HCT116 (cell line): ENCODE measurements around the gene EMX1. TPM values are rescaled to one million over a fixed set of nuclear protein-coding genes. Genes with fewer than 3 reads are reported as not detected.

Experiments used
- ATAC-seq: fragments of 200-7000 bp; cut with Tn5 transposase; 2 replicates; pipeline ENCODE4 v1.9.1; 2020; ENCODE audit warnings: mild to moderate bottlenecking, moderate library complexity
- BruUV-seq: library from RNA; stranded (reverse); fragments of 400-500 nt; replicated peaks from 2 replicates; lab custom pipeline; 2021; lab: Mats Ljungman, UMichigan
- CTCF ChIA-PET: fragments of 300-600 bp; sonication (Branson Sonifier 250); formaldehyde crosslinking; loops from one replicate; lab custom pipeline; 2021; ENCODE audit warnings: antibody characterized with exemption; lab: Charles Lee
- POLR2A ChIA-PET: fragments of 300-600, 350-600 bp; sonication (Branson Sonifier 250); formaldehyde crosslinking; loops from one replicate; lab custom pipeline; 2021; ENCODE audit warnings: antibody characterized with exemption; lab: Charles Lee
- RAD21 ChIA-PET, 2 experiments: fragments of 300-600 bp; sonication (Branson Sonifier 250); formaldehyde crosslinking; loops; one replicate each; lab custom pipeline; 2023; ENCODE audit warnings: low total read pairs in 2 of 2; ENCODE audit not compliant: uncharacterized antibody in 2 of 2, unreplicated experiment in 2 of 2, low non-redundant PET in 1 of 2; lab: Charles Lee
- DNase-seq: peaks from one replicate; pipeline ENCODE4 v3.0.0-alpha.2; 2010; ENCODE audit warnings: low read depth, low spot score
- H2AFZ ChIP-seq: fragments of 200-600 bp; shearing (Covaris generic), sonication (generic); 2 replicates; pipeline ENCODE4 v1.6.1; 2017; ENCODE audit warnings: low read depth, mixed run types, mixed read lengths, antibody characterized with exemption, low read length; ENCODE audit not compliant: poor library complexity, severe bottlenecking
- H3K27ac ChIP-seq: 2 replicates; pipeline ENCODE4 v1.5.1; 2012; ENCODE audit warnings: low read depth, low read length
- H3K27me3 ChIP-seq: fragments of 200-600 bp; sonication (generic); 2 replicates; pipeline ENCODE4 v1.6.1; 2016; ENCODE audit warnings: mixed run types, low read length, mixed read lengths; ENCODE audit not compliant: insufficient read depth
- H3K36me3 ChIP-seq, 2 experiments: fragments of 200-500 bp in 1 of 2; fragments of 200-600 bp in 1 of 2; sonication (Bioruptor generic) in 1 of 2; sonication (generic) in 1 of 2; 2 replicates each; pipeline versions ENCODE4 v1.5.1 to v1.6.1; 2014 to 2016; ENCODE audit warnings: low read length in 2 of 2, inconsistent platforms in 1 of 2, mixed read lengths in 1 of 2, mixed run types in 1 of 2; ENCODE audit not compliant: insufficient read depth in 2 of 2, control insufficient read depth in 1 of 2
- H3K4me1 ChIP-seq, 2 experiments: fragments of 200-600 bp in 1 of 2; sonication (generic) in 1 of 2; 2 replicates each; pipeline versions ENCODE4 v1.5.1 to v1.6.1; 2012 to 2017; ENCODE audit warnings: low read length in 2 of 2, inconsistent platforms in 1 of 2, mild to moderate bottlenecking in 1 of 2, mixed read lengths in 1 of 2, mixed run types in 1 of 2, moderate library complexity in 1 of 2; ENCODE audit not compliant: insufficient read depth in 2 of 2, control insufficient read depth in 1 of 2
- H3K4me2 ChIP-seq: fragments of 200-600 bp; sonication (generic); 2 replicates; pipeline ENCODE4 v1.6.1; 2017; ENCODE audit warnings: mixed run types, low read length, mixed read lengths
- H3K4me3 ChIP-seq, 2 experiments: fragments of 200-600 bp in 1 of 2; sonication (generic) in 1 of 2; replicated peaks in 1 of 2; 2 replicates each; pipeline ENCODE4 v1.5.1; 2011 to 2016; ENCODE audit warnings: low read length in 2 of 2, control low read depth in 1 of 2, low read depth in 1 of 2, mild to moderate bottlenecking in 1 of 2, mixed read lengths in 1 of 2, mixed run types in 1 of 2
- H3K79me2 ChIP-seq: fragments of 200-600 bp; sonication (generic); 2 replicates; pipeline ENCODE4 v1.6.1; 2017; ENCODE audit warnings: mild to moderate bottlenecking, mixed run types, low read length, moderate library complexity, mixed read lengths; ENCODE audit not compliant: insufficient read depth
- H3K9ac ChIP-seq: fragments of 200-600 bp; sonication (generic); 2 replicates; pipeline ENCODE4 v1.6.1; 2016; ENCODE audit warnings: low read length, mixed read lengths
- H3K9me2 ChIP-seq: fragments of 200-600 bp; sonication (generic), shearing (Covaris generic); 2 replicates; pipeline ENCODE4 v1.6.1; 2017; ENCODE audit warnings: mixed run types, mild to moderate bottlenecking, moderate library complexity; ENCODE audit not compliant: insufficient read depth
- H3K9me3 ChIP-seq, 2 experiments: fragments of 200-500 bp in 1 of 2; fragments of 200-600 bp in 1 of 2; sonication (Bioruptor generic) in 1 of 2; sonication (generic) in 1 of 2; 2 replicates each; pipeline ENCODE4 v1.6.1; 2014 to 2017; ENCODE audit warnings: low read length in 2 of 2, mixed read lengths in 2 of 2, inconsistent platforms in 1 of 2, low read depth in 1 of 2, mild to moderate bottlenecking in 1 of 2, mixed run types in 1 of 2, moderate library complexity in 1 of 2; ENCODE audit not compliant: control insufficient read depth in 1 of 2, insufficient read depth in 1 of 2
- H4K20me1 ChIP-seq: fragments of 200-600 bp; sonication (generic), shearing (Covaris generic); 2 replicates; pipeline ENCODE4 v1.6.1; 2017; ENCODE audit warnings: mixed run types, mild to moderate bottlenecking, moderate library complexity; ENCODE audit not compliant: insufficient read depth
- EZH2 ChIP-seq: fragments of 200-600 bp; sonication (generic); IDR thresholded peaks from 2 replicates; pipeline ENCODE4 v1.6.1; 2017; ENCODE audit warnings: antibody characterized with exemption, mixed run types
- JUND ChIP-seq: IDR thresholded peaks from 2 replicates; pipeline ENCODE4 v1.6.1; 2012
- POLR2A ChIP-seq: IDR thresholded peaks from 2 replicates; pipeline ENCODE4 v1.7.0; 2011; ENCODE audit warnings: borderline replicate concordance; ENCODE audit not compliant: insufficient read depth, insufficient read length; ENCODE audit errors: extremely low read depth
- POLR2AphosphoS5 ChIP-seq: IDR thresholded peaks from 2 replicates; pipeline ENCODE4 v1.6.1; 2011; ENCODE audit warnings: mild to moderate bottlenecking, low read depth, low read length, moderate library complexity
- intact Hi-C: fragments of 100-400 bp; cut with micrococcal nuclease; formaldehyde crosslinking; loops from 2 replicates; pipeline ENCODE4 v1.10.0; 2022
- total RNA-seq: library from RNA; stranded (reverse); gene quantifications from one replicate; pipeline ENCODE4 v1.2.1, GENCODE V29; 2021; ENCODE audit not compliant: unreplicated experiment
- TF ChIP-seq, protein P1 (sequence below), 3 experiments: fragments of 200-600 bp in 1 of 3; sonication (generic) in 1 of 3; IDR thresholded peaks in 2 of 3; conservative IDR thresholded peaks in 1 of 3; 2 replicates each; pipeline ENCODE4 v1.5.1; 2012 to 2017; ENCODE audit warnings: low read depth in 2 of 3, low read length in 2 of 3, antibody characterized with exemption in 1 of 3, borderline replicate concordance in 1 of 3, control low read depth in 1 of 3, mild to moderate bottlenecking in 1 of 3, mixed read lengths in 1 of 3, mixed run types in 1 of 3, moderate library complexity in 1 of 3; ENCODE audit not compliant: insufficient read depth in 1 of 3

EMX1 gene
- total RNA-seq, 1 experiment from 2014 or later = 3.1 TPM

DNA sequence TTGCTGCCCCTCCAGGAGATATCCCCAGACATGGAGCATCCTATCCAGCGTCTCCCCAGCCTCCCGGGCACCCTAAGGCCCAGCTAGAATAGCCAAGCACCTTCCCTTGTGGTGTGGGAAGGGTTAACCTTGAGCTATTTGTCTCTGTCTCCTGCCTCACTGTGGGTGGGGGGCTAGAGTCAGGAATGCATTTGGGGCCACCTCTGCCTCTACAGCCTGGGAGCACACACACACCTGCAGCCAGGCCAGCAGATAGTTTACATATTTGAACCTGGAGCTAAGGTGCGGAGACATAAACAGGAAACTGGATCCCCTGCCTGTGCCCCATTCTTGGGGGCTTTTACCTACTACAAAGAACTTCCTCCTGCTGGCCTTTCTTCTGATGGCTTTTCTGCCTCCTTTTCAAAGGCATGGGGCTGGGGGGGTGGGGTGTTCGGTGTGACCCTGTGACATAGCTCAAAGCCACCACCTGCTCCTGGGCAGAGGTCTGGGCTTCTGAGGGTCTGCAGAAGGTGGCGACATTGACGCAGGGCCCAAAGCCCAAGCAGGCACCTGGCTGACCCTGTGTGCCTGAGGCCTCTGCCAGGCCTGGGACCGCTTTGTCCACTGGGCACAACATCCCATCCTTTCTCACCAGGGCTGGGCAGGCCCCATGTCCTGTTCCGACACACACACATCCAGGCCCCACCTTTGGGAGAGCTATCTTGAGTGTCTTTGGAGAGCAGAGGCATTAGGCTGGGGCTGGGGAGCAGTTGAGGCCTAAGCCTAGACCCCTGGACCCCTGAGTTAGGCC lies 34.2 kb downstream of the EMX1 start:
- no peak for TF ChIP-seq JUND
- TF ChIP-seq, protein P1, sequence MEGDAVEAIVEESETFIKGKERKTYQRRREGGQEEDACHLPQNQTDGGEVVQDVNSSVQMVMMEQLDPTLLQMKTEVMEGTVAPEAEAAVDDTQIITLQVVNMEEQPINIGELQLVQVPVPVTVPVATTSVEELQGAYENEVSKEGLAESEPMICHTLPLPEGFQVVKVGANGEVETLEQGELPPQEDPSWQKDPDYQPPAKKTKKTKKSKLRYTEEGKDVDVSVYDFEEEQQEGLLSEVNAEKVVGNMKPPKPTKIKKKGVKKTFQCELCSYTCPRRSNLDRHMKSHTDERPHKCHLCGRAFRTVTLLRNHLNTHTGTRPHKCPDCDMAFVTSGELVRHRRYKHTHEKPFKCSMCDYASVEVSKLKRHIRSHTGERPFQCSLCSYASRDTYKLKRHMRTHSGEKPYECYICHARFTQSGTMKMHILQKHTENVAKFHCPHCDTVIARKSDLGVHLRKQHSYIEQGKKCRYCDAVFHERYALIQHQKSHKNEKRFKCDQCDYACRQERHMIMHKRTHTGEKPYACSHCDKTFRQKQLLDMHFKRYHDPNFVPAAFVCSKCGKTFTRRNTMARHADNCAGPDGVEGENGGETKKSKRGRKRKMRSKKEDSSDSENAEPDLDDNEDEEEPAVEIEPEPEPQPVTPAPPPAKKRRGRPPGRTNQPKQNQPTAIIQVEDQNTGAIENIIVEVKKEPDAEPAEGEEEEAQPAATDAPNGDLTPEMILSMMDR (IDR thresholded peaks at IDR 0.05 in 2 of 3, conservative IDR thresholded peaks at IDR 0.05 in 1 of 3; ENCODE audit: borderline replicate concordance in 1 of 3, insufficient read depth in 1 of 3, low read depth in 2 of 3, low read length in 2 of 3) = no peak
- TF ChIP-seq EZH2 = no peak
- no peak for TF ChIP-seq POLR2A
- no peak for TF ChIP-seq POLR2AphosphoS5
- DNase-seq (no peak), ATAC-seq (no peak)
- intact Hi-C loops = no loop called here
- ChIA-PET RAD21 (no interaction called here), CTCF (interaction anchor here (0.6 to 1.9 kb wide), 2 partner anchors 58 to 179 kb away, joined by 3 to 14 read pairs; no protein-coding TSS in a partner anchor), POLR2A (no interaction called here)
- H3K36me3 ChIP-seq = no peaks in the 10 kb centered on the region
- no peaks in the 10 kb centered on the region for H3K79me2 ChIP-seq
- no peak overlapping the region for H3K9ac ChIP-seq
- no peaks in the 10 kb centered on the region for H3K27me3 ChIP-seq
- no peak overlapping the region for H3K27ac ChIP-seq
- no peak overlapping the region for H3K4me2 ChIP-seq
- H3K9me3 ChIP-seq = no peaks in the 10 kb centered on the region
- no peaks in the 10 kb centered on the region for H3K4me1 ChIP-seq
- H2AFZ ChIP-seq = no peak overlapping the region
- H3K9me2 ChIP-seq = no peaks in the 10 kb centered on the region
- no peaks in the 10 kb centered on the region for H4K20me1 ChIP-seq
- BruUV-seq = no TSS peak
- no peak overlapping the region for H3K4me3 ChIP-seq
